ENCODE measurements around the gene GLT8D2.
"Not testable (repeated sequence)": the region's sequence is repeated elsewhere in the genome, so short reads cannot be mapped to it uniquely, and the experiment has no call there.

The GLT8D2 gene

GRCh38 chr12:104055686-104056388 lies 5.8 kb upstream of the GLT8D2 start:
- intact Hi-C loops (cut with DNase I), result loop anchor here (2.0 kb wide), 1 partner anchor 53 kb away; no protein-coding TSS in a partner anchor
- no peak for DNase-seq

- no peak for DNase-seq
- intact Hi-C loops (cut with DNase I), result no loop called here
Observed at GRCh38 chr12:104054681-104055346, 4.8 kb upstream of the GLT8D2 start.

GRCh38 chr12:104050436-104050835 lies 449 bp upstream of the GLT8D2 start:
- no peak for DNase-seq
- intact Hi-C loops (cut with DNase I), result no loop called here

- intact Hi-C loops (cut with DNase I), result no loop called here
- DNase-seq, result no peak
Observed at GRCh38 chr12:104049278-104049902, 597 bp downstream of the GLT8D2 start.

- DNase-seq, result no peak
- intact Hi-C loops (cut with DNase I), result no loop called here
Observed at GRCh38 chr12:104048811-104049210, 1.2 kb downstream of the GLT8D2 start.

- intact Hi-C loops (cut with DNase I), result no loop called here
- no peak for DNase-seq
Observed at GRCh38 chr12:104048162-104048561, 1.8 kb downstream of the GLT8D2 start.

- intact Hi-C loops (cut with DNase I), result no loop called here
- no peak for DNase-seq
Observed at GRCh38 chr12:104046306-104046705, 3.7 kb downstream of the GLT8D2 start.

GRCh38 chr12:104044158-104044557 lies 5.8 kb downstream of the GLT8D2 start:
- DNase-seq, result no peak
- intact Hi-C loops (cut with DNase I), result no loop called here

- DNase-seq, result no peak
- intact Hi-C loops (cut with DNase I), result no loop called here
Observed at GRCh38 chr12:104042580-104042979, 7.4 kb downstream of the GLT8D2 start.

- DNase-seq; intact Hi-C loops (cut with DNase I): not testable (repeated sequence)
Observed at GRCh38 chr12:104039769-104040168, 10.2 kb downstream of the GLT8D2 start.

GRCh38 chr12:104036143-104036542 lies 13.8 kb downstream of the GLT8D2 start:
- intact Hi-C loops (cut with DNase I); DNase-seq: not testable (repeated sequence)

- DNase-seq; intact Hi-C loops (cut with DNase I): not testable (repeated sequence)
Observed at GRCh38 chr12:104030596-104030995, 19.4 kb downstream of the GLT8D2 start.

- intact Hi-C loops (cut with DNase I), result no loop called here
Observed at GRCh38 chr12:104026841-104027599, 23.0 kb downstream of the GLT8D2 start.

GRCh38 chr12:104025771-104026170 lies 24.2 kb downstream of the GLT8D2 start:
- intact Hi-C loops (cut with DNase I), result no loop called here

More at GRCh38 chr12:104026841-104027599, 23.0 kb downstream of the GLT8D2 start:
- DNase-seq, result no peak

GRCh38 chr12:104024348-104024747 lies 25.6 kb downstream of the GLT8D2 start:
- intact Hi-C loops (cut with DNase I), result no loop called here
- DNase-seq, result no peak

More at GRCh38 chr12:104025771-104026170, 24.2 kb downstream of the GLT8D2 start:
- no peak for DNase-seq

GRCh38 chr12:104023710-104024109 lies 26.3 kb downstream of the GLT8D2 start:
- intact Hi-C loops (cut with DNase I), result no loop called here
- no peak for DNase-seq

GRCh38 chr12:104022786-104023185 lies 27.2 kb downstream of the GLT8D2 start:
- no peak for DNase-seq
- intact Hi-C loops (cut with DNase I), result no loop called here

- DNase-seq; intact Hi-C loops (cut with DNase I): not testable (repeated sequence)
Observed at GRCh38 chr12:104021862-104022261, 28.1 kb downstream of the GLT8D2 start.

GRCh38 chr12:104012331-104012730 lies 37.7 kb downstream of the GLT8D2 start:
- intact Hi-C loops (cut with DNase I), result no loop called here
- DNase-seq, result no peak

- intact Hi-C loops (cut with DNase I), result no loop called here
- DNase-seq, result no peak
Observed at GRCh38 chr12:104011253-104011652, 38.7 kb downstream of the GLT8D2 start.

Data from posterior cingulate gyrus (tissue), 11 donors.